ENCODE measurements around the gene TSSK2. TPM values are rescaled to one million over a fixed set of nuclear protein-coding genes. Genes with fewer than 3 reads are reported as not detected.

TSSK2 gene
- total RNA-seq, 1 donor from 2014 or later: not detected

DNA sequence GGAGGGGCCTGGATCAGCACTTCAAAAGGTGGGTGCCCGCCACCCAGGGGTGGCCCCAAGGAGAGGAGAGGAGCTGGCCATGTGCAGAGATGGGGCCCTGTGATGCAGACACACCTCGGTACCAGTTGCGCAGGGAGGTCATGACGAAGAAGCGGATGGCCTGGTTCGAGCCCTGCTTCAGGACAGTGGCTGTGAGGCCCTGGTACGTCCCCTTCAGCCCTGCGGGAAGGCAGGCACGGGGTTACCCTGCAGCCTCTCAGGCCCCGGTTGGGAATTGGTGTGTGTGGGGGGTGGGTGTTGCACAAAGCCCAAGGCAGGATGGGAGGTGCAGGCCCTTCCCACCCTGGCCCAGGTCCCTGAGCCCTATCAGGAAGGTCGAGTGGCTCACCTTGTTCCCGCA lies 45.6 kb downstream of the TSSK2 start:
- no peak overlapping the region for H3K4me3 ChIP-seq (ENCODE audit: low read depth, low read length)
- FAIRE-seq: no peak
- TF ChIP-seq, protein P1, sequence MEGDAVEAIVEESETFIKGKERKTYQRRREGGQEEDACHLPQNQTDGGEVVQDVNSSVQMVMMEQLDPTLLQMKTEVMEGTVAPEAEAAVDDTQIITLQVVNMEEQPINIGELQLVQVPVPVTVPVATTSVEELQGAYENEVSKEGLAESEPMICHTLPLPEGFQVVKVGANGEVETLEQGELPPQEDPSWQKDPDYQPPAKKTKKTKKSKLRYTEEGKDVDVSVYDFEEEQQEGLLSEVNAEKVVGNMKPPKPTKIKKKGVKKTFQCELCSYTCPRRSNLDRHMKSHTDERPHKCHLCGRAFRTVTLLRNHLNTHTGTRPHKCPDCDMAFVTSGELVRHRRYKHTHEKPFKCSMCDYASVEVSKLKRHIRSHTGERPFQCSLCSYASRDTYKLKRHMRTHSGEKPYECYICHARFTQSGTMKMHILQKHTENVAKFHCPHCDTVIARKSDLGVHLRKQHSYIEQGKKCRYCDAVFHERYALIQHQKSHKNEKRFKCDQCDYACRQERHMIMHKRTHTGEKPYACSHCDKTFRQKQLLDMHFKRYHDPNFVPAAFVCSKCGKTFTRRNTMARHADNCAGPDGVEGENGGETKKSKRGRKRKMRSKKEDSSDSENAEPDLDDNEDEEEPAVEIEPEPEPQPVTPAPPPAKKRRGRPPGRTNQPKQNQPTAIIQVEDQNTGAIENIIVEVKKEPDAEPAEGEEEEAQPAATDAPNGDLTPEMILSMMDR (IDR thresholded peaks at IDR 0.05; ENCODE audit: insufficient read depth, low read length, severe bottlenecking): no peak
- no peaks in the 10 kb centered on the region for H3K27me3 ChIP-seq (ENCODE audit: control insufficient read depth, insufficient read depth, low read length)
- H3K36me3 ChIP-seq (ENCODE audit: control insufficient read depth, insufficient read depth, low read length): peaks cover 8% of the 10 kb centered on the region
- no peak for DNase-seq (ENCODE audit: low read depth)

DNA sequence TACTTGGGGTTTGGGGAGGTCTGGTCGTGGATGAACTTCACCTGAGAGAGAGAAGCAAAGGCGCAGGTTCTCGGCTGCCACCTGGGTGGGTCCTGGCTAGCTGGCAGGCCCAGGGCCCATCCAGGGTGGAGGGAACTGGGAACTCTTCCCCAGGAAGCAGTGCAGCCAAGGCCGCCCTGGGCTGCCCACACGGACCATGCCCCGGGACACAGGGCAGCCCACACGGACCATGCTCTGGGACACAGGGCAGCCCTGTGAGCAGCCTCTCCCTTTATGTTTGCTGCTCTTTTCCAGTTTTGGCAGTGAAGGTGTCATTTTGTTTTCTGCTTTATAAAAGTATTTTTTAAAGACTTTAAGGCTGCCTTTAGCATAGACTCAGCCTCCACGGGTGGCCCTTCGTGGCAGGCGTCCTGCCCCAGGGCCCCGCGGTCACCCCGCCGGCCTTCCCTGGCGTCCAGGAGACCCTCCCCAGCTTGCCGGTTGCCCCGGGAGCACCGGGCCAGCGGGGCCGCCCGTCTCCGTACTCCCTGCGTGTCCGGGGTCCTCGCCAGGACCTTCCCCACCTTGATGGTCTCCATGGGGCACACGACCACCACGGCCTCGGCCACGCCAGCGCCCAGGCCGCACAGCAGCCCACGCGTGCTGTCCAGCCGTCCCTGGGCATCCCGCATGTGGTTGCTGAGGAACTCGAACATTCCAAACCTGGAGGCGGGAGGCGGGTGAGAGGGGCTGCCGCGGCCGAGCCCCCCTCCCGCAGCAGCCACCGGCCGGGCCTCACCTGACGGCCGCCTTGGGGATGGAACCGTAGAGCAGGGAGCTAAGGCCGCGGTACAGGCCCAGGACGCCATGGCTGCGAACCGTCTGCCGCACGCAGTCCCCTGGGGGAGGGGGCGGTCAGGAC lies 46.3 kb downstream of the TSSK2 start:
- FAIRE-seq: no peak
- TF ChIP-seq, protein P1 (IDR thresholded peaks at IDR 0.05; ENCODE audit: insufficient read depth, low read length, severe bottlenecking): no peak
- DNase-seq (ENCODE audit: low read depth): no peak
- peaks cover 8% of the 10 kb centered on the region for H3K36me3 ChIP-seq (ENCODE audit: control insufficient read depth, insufficient read depth, low read length)
- no peaks in the 10 kb centered on the region for H3K27me3 ChIP-seq (ENCODE audit: control insufficient read depth, insufficient read depth, low read length)
- peak overlapping the region; percentile 73 for H3K4me3 ChIP-seq (ENCODE audit: low read depth, low read length)

DNA sequence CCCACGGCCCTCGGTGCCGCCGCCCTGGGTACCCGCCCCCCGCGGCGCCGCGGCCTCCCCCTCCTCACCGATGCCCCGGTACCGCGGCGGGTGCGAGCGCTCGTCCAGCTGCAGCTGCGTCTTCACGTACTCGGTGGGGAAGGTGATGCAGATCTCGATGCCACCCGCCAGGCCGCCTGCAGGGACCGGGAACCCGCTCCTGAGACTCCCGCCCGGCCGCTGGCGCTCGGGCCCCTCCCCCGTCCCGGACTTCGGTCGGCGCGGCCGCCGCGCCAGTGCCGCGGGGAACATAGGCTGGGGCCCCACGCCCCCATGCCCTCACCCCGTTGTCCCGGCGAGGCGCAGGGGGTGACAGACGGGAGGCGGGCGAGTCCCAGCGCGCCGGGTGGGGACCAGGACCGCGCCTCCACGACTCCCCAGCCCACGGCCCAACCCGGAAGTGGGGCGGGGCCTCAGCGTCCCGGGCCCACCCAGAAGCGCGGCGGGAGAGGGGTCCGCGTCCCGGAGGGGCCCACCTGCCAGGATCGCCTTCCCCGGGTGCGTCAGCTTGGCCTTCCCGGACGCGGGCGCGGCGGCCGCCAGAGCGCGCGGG lies 47.1 kb downstream of the TSSK2 start:
- H3K4me3 ChIP-seq (ENCODE audit: low read depth, low read length): peak overlapping the region; percentile 73
- H3K36me3 ChIP-seq (ENCODE audit: control insufficient read depth, insufficient read depth, low read length): peaks cover 8% of the 10 kb centered on the region
- TF ChIP-seq, protein P1 (IDR thresholded peaks at IDR 0.05; ENCODE audit: insufficient read depth, low read length, severe bottlenecking): no peak
- no peaks in the 10 kb centered on the region for H3K27me3 ChIP-seq (ENCODE audit: control insufficient read depth, insufficient read depth, low read length)
- peak; percentile 8 for DNase-seq (ENCODE audit: low read depth)
- FAIRE-seq: no peak

DNA sequence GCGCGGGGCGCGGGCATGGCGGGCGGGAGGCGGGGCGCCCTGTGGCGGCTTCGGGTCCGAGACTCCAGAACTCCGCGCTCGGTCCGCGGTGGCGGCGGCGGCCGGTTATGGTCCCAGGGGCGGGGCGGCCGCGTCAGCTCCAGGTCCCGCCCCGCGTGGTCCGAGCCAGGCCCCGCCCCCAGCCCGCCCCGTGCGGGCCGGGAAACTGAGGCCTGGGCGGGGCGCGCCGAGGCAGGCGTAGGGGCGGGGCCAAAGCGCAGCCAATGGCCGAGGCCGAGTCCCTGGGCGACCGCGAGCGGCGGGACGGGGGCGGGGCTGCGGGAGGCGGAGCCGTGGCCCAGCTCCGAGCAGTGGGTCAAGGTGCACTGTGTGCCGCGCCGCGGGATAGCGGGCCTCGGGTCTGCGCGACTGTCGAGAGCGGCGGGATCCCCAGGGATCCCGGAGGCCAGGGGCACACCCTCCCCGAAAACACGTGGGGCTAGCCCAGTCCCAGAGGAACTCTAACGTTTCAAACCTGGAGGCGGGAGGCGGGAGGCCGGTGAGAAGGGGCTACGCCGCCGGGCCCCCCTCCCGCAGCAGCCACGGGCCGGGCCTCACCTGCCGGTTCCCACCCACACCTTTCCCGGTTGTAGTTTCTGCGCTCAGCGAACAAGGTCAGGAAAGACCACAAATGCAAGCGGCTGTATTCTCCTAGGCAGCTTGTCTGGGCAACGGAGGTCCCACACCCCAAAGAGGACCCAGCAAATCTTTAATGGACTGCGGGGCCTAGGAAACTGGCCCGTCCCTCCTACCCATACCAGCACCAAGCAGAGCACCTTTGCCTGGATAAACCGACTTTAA lies 47.8 kb downstream of the TSSK2 start, which contains the start of gene SLC25A1:
TSS of gene SLC25A1 (minus strand) at position 80 of the 840 bp plus-strand sequence. CDS start at position 17, 63 bp downstream.
- H3K27me3 ChIP-seq (ENCODE audit: control insufficient read depth, insufficient read depth, low read length): no peaks in the 10 kb centered on the region
- peaks cover 8% of the 10 kb centered on the region for H3K36me3 ChIP-seq (ENCODE audit: control insufficient read depth, insufficient read depth, low read length)
- H3K4me3 ChIP-seq (ENCODE audit: low read depth, low read length): peak within 1 kb of the TSS; percentile 73
- DNase-seq (ENCODE audit: low read depth) (peak; percentile 67), FAIRE-seq (no peak)
- TF ChIP-seq, protein P1 (IDR thresholded peaks at IDR 0.05; ENCODE audit: insufficient read depth, low read length, severe bottlenecking): no peak

DNA sequence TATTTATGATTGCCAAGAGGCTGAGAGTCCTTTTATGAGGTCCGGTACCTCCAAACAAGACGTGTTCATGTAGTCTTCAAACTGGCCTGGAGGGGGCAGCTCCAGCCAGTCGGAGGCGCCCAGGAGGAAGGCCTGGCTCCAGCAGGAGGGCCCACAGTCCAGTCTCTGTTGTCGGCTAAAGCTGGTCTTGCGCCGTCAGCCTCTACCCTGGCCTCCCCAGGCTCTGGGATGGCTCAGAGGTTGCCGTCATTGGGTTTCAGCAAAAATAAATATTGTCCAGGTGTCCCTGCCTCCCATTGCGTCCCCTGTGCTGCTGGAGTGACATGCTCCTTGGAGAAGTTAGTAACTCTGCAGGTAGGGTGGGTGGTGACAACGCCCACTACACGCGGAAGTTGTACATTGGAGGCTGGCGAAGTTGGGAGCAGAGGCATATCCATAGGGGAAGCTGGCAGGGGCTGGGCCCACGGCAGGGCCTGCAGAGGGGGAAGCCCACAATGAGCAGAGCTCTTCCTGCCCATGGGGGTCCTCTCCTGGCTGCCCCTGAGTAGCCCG lies 48.5 kb downstream of the TSSK2 start:
- H3K36me3 ChIP-seq (ENCODE audit: control insufficient read depth, insufficient read depth, low read length): peaks cover 8% of the 10 kb centered on the region
- FAIRE-seq: no peak
- peak; percentile 62 for DNase-seq (ENCODE audit: low read depth)
- TF ChIP-seq, protein P1 (IDR thresholded peaks at IDR 0.05; ENCODE audit: insufficient read depth, low read length, severe bottlenecking): peak; percentile 79
- H3K27me3 ChIP-seq (ENCODE audit: control insufficient read depth, insufficient read depth, low read length): no peaks in the 10 kb centered on the region
- H3K4me3 ChIP-seq (ENCODE audit: low read depth, low read length): peak overlapping the region; percentile 73
